Measurements from ENCODE around the gene PCIF1.
"Not testable (repeated sequence)": the region's sequence is repeated elsewhere in the genome, so short reads cannot be mapped to it uniquely, and the experiment has no call there.

Gene PCIF1

DNA sequence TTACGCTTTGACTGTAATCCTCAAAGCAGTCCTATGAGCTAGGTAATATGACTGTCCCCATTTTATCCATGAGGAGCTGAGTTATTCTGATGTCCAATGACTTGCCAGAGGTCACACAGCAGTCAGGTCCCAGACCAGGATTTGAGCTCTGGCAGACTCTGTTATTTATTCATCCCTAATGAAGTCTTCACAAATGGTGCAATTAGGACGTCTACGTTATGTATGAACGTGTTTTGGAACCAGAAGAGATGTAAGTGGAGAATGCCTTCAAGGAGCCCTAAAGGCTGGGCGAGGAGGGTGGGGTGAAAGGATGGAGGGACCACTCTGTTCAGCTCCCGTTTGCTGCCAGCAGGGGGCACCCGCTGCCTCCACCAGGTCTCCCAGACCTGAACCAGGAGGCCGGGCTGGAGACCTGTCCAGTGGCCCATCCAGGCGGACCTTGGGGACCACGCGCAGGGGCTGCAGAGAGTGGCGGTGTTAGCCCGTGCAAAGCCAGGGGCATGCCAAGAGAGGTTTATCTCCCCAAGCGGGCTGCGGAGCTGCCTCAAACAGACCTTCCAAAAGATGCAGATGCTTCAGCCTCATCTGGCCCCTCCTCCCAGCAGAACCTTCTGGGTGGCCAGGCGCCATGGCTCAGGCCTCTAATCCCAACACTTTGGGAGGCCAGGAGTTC, 52.8 kb downstream of the PCIF1 start:
- no peak overlapping the region for H3K4me3 ChIP-seq (ENCODE audit: low read length)
- TF ChIP-seq, protein P1, sequence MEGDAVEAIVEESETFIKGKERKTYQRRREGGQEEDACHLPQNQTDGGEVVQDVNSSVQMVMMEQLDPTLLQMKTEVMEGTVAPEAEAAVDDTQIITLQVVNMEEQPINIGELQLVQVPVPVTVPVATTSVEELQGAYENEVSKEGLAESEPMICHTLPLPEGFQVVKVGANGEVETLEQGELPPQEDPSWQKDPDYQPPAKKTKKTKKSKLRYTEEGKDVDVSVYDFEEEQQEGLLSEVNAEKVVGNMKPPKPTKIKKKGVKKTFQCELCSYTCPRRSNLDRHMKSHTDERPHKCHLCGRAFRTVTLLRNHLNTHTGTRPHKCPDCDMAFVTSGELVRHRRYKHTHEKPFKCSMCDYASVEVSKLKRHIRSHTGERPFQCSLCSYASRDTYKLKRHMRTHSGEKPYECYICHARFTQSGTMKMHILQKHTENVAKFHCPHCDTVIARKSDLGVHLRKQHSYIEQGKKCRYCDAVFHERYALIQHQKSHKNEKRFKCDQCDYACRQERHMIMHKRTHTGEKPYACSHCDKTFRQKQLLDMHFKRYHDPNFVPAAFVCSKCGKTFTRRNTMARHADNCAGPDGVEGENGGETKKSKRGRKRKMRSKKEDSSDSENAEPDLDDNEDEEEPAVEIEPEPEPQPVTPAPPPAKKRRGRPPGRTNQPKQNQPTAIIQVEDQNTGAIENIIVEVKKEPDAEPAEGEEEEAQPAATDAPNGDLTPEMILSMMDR (conservative IDR thresholded peaks at IDR 0.05; ENCODE audit: low read length) = peak; percentile 74
- DNase-seq (ENCODE audit: low read depth) = peak; percentile 37

DNA sequence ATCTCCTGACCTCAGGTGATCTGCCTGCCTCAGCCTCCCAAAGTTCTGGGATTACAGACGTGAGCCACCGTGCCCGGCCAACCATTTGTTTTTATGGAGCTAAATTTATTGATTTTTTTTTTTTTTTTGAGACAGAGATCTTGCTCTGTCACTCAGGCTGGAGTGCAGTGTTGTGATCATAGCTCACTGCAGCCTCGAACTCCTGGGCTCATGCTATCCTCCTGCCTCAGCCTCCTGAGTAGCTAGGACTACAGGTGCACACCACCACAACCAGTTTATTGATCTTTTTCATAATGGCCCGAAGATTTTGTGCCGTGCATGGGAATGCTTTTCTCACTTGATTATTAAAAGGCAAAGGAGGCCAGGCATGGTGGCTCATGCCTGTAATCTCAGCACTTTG, 54.3 kb downstream of the PCIF1 start:
- not testable (repeated sequence) for DNase-seq (ENCODE audit: low read depth); H3K4me3 ChIP-seq (ENCODE audit: low read length)

DNA sequence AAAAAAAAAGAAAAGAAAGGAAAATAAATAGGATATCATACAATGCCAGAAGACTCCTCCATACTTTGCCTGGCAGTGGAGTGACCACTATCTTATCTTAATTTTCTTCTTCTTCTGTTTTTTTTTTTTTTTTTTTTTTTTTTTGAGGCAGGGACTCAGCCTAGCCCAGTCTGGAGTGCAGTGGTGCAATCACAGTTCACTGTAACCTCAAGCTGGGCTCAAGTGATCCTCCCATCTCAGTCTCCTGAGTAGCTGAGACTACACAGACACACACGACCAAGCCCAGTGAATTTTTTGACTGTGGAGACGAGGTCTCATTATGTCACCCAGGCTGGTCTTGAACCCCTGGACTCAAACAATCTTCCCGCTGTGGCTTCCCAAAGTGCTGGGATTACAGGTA, 57.1 kb downstream of the PCIF1 start:
- no peak for DNase-seq (ENCODE audit: low read depth)
- no peak overlapping the region for H3K4me3 ChIP-seq (ENCODE audit: low read length)
- TF ChIP-seq, protein P1 (conservative IDR thresholded peaks at IDR 0.05; ENCODE audit: low read length) = no peak

DNA sequence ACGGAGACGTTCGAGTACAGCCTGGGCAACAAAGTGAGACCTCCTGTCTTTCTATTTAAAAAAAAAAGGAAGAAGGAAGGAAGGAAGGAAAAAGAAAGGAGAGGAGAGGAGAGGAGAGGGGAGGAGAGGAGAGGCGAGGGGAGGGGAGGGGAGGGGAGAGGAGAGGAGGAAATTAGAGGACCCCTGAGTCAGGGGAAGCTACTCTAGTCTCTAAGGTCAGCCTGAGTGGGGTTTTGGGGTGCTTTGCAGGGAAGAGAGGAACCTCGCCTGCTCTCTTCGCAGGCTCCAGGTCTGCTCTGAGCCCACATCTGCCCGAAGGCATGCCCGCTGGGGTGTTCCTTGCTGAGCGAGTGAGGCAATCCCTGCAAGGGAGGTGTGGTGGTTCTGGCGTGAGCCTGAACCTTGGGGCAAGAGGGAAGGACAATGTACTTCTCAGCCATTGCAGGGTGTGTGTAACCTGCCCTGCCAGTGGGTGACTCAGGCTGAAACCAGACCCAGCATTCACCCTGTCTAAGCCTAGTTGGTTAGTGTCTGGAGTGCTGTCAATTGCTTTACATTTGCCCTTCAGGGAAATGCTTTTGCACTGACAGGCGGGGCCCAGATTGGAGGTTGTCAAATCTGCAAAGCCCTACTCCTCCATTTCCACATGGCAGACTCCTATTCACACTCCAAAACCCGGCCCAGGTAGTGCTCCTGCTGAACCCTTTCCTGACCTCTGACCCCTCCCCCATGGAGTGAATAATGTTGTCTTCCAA, 58.9 kb downstream of the PCIF1 start:
- no peak overlapping the region for H3K4me3 ChIP-seq (ENCODE audit: low read length)
- TF ChIP-seq, protein P1 (conservative IDR thresholded peaks at IDR 0.05; ENCODE audit: low read length) = no peak
- peak; percentile 16 for DNase-seq (ENCODE audit: low read depth)

DNA sequence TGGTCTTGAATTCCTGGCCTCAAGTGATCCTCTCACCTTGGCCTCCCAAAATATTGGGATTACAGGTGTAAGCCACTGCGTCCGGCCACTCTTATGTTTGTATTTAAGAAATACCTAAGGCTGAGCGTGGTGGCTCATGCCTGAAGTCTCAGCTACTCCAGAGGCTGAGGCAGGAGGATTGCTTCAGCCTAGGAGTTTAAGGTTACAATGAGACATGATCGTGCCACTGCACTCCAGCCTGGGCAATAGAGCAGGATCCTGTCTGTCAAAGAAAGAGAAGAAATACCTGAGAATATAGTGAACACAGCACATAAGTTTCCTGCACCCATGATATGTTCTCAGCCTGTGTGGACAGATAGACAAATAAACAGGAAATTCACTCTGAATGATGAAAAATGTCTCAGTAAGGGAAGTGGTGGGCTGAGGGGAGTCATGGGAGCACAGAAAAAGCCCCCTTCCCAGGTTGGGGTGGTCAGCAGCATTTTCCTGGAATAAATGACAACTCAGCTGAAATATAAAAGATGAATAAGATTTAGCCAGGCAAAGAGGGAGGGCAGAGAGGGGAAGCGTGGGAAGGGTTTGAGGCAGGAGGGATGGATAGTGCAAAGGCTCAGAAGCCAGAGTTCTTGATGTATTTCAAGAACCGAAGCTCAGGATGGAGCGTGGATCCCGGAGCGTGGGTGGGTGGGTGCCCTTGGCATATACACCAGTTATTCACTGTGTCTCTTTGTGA, 60.4 kb downstream of the PCIF1 start:
- no peak for DNase-seq (ENCODE audit: low read depth)
- H3K4me3 ChIP-seq (ENCODE audit: low read length) = no peak overlapping the region
- TF ChIP-seq, protein P1 (conservative IDR thresholded peaks at IDR 0.05; ENCODE audit: low read length) = no peak

DNA sequence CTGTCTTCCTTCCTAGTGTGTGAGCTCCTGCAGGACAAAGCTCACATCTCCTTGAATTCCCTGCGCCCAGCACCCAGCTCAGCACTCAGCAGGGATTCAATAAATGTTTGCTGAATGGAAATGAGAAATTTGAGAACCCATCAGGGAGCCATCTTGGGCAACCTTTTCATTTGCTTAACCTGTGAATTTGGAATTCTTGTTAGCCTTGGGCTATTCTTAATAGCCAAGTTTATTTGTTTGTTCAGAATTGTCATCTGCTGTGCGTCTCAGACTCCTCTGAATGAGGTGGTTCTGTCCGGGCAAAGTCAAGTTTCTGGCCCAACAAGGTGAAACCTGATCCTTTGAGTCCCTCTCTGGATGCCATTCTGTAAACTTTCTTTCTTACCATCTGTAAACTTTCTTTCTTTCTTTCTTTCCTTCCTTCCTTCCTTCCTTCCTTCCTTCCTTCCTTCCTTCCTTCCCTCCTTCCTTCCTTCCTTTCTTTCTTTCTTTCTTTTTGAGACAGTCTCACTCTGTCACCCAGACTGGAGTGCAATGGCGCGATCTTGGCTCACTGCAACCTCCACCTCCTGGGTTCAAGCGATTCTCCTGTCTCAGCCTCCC, 61.1 kb downstream of the PCIF1 start:
- DNase-seq (ENCODE audit: low read depth); H3K4me3 ChIP-seq (ENCODE audit: low read length): not testable (repeated sequence)

DNA sequence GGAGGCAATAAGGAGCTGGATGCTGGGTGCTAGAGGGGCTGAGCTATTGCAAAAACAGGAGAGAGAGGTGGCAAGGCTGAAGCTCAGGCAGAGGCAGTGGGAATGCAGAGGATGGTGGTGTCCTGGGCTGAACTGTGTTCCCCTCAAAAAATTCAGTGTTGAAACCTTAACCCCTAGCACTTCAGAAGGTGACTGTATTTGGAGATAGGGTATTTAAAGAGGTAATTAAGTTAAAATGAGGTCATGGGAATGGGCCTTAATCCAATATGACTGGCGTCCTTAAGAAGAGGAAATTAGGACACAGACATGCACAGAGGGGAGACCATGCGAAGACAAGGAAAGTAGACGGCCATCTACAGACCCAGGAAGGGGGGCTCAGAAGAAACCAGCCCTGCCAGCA, 62.7 kb downstream of the PCIF1 start:
- TF ChIP-seq, protein P1 (conservative IDR thresholded peaks at IDR 0.05; ENCODE audit: low read length) = no peak

More for the DNA sequence above, 62.7 kb downstream of the PCIF1 start:
- no peak overlapping the region for H3K4me3 ChIP-seq (ENCODE audit: low read length)
- no peak for DNase-seq (ENCODE audit: low read depth)
